ENCODE results near the gene AHI1. TPM values are rescaled to one million over a fixed set of nuclear protein-coding genes. Genes with fewer than 3 reads are reported as not detected.

The AHI1 gene
- total and polyA plus RNA-seq, 10 of the 15 experiments (the other 5 are each of a cell fraction or from before 2014, with no cell fraction given) = 3.2 to 9.5 (median 4.6) TPM

GRCh38 chr6:135334169-135334568 is 163.4 kb downstream of the AHI1 start:
- H3K27me3 ChIP-seq (replicated peaks in 1 of 2; ENCODE audit: control insufficient read depth in 2 of 2, insufficient read depth in 2 of 2, low read length in 1 of 2) = no peaks in the 10 kb centered on the region
- H3K36me3 ChIP-seq (ENCODE audit: control insufficient read depth in 2 of 2, insufficient read depth in 2 of 2, low read length in 1 of 2) = no peaks in the 10 kb centered on the region
- FAIRE-seq = no peak
- BruUV-seq (replicated peaks) = no TSS peak
- ChIA-PET POLR2A (interaction anchor here (1.1 kb wide), 1 partner anchor 12 kb away, joined by 3 read pairs; no protein-coding TSS in a partner anchor), RAD21 (ENCODE audit: unreplicated experiment) (interaction anchor here (0.7 to 1.0 kb wide), 3 partner anchors 12 to 88 kb away, joined by 3 to 4 read pairs (median 3); no protein-coding TSS in a partner anchor), CTCF (interaction anchor here (0.8 to 1.5 kb wide), 4 partner anchors 12 to 189 kb away, joined by 3 to 7 read pairs (median 4); no protein-coding TSS in a partner anchor), SMC1A (ENCODE audit: uncharacterized antibody, unreplicated experiment) (interaction anchor here (0.5 to 4.4 kb wide), 6 partner anchors 11 to 190 kb away, joined by 3 to 23 read pairs (median 5); no protein-coding TSS in a partner anchor)
- peaks cover 2% of the 10 kb centered on the region; the same call in 2 of the 3 replicates for H3K9me3 ChIP-seq (replicated peaks; ENCODE audit: control insufficient read depth, insufficient read depth, low read length)
- H3K27ac ChIP-seq (ENCODE audit: control insufficient read depth, insufficient read depth) = no peak overlapping the region
- peak; percentile 46 for TF ChIP-seq ATF7 (IDR thresholded peaks at IDR 0.05; ENCODE audit: low read depth)
- no peak for TF ChIP-seq MAX (IDR thresholded peaks at IDR 0.05; ENCODE audit: low read depth, low read length)
- no peaks in the 10 kb centered on the region for H3K79me2 ChIP-seq (ENCODE audit: control insufficient read depth, insufficient read depth, low read length)
- no peak overlapping the region for H3K4me2 ChIP-seq (ENCODE audit: control insufficient read depth, insufficient read depth)
- H3K4me1 ChIP-seq (ENCODE audit: control insufficient read depth, insufficient read depth, low read length) = peaks cover 15% of the 10 kb centered on the region
- DNase-seq (ENCODE audit: low read depth, low spot score) = no peak
- intact Hi-C loops (cut with micrococcal nuclease; ENCODE audit: unreplicated experiment) (no loop called here), in situ Hi-C loops (cut with MboI) (no loop called here)
- H2AFZ ChIP-seq (ENCODE audit: control insufficient read depth, low read depth, low read length) = no peak overlapping the region
- 77% methylated on average over 3 of the region's 3 CpGs for WGBS (ENCODE audit: insufficient coverage, insufficient replicate concordance, low lambda C conversion rate, missing lambda C conversion rate)
- H3K9ac ChIP-seq (ENCODE audit: control insufficient read depth, insufficient read depth, low read length) = no peak overlapping the region
- no peaks in the 10 kb centered on the region for H4K20me1 ChIP-seq (ENCODE audit: control insufficient read depth, insufficient read depth)
- H3K4me3 ChIP-seq = no peak overlapping the region
- ATAC-seq = no peak

GRCh38 chr6:135331002-135331401 is 166.5 kb downstream of the AHI1 start:
- Histone ChIP-seq H3K9ac (ENCODE audit: control insufficient read depth, insufficient read depth, low read length) (no peak overlapping the region), H3K4me3 (no peak overlapping the region), H3K4me1 (ENCODE audit: control insufficient read depth, insufficient read depth, low read length) (peaks cover 15% of the 10 kb centered on the region), H3K27ac (ENCODE audit: control insufficient read depth, insufficient read depth) (peak overlapping the region; percentile 67; the same call in 1 of the 2 replicates), H3K9me3 (replicated peaks; ENCODE audit: control insufficient read depth, insufficient read depth, low read length) (peaks cover 3% of the 10 kb centered on the region; the same call in 2 of the 3 replicates), H3K36me3 (ENCODE audit: control insufficient read depth in 2 of 2, insufficient read depth in 2 of 2, low read length in 1 of 2) (no peaks in the 10 kb centered on the region), H3K27me3 (replicated peaks in 1 of 2; ENCODE audit: control insufficient read depth in 2 of 2, insufficient read depth in 2 of 2, low read length in 1 of 2) (no peaks in the 10 kb centered on the region), H4K20me1 (ENCODE audit: control insufficient read depth, insufficient read depth) (no peaks in the 10 kb centered on the region), H2AFZ (ENCODE audit: control insufficient read depth, low read depth, low read length) (no peak overlapping the region), H3K79me2 (ENCODE audit: control insufficient read depth, insufficient read depth, low read length) (no peaks in the 10 kb centered on the region), H3K4me2 (ENCODE audit: control insufficient read depth, insufficient read depth) (peak overlapping the region; percentile 68)
- DNase-seq (ENCODE audit: low read depth, low spot score) (peak; percentile 34), ATAC-seq (peak; percentile 75), FAIRE-seq (peak; percentile 69)
- no TSS peak for BruUV-seq (replicated peaks)
- CTCF ChIA-PET = interaction anchor here (0.6 to 2.3 kb wide), 6 partner anchors 8 to 147 kb away, joined by 3 to 11 read pairs (median 5); no protein-coding TSS in a partner anchor
- SMC1A ChIA-PET (ENCODE audit: uncharacterized antibody, unreplicated experiment) = interaction anchor here (0.7 to 3.7 kb wide), 9 partner anchors 8 to 83 kb away, joined by 3 to 24 read pairs (median 4); no protein-coding TSS in a partner anchor
- in situ Hi-C loops (cut with MboI) = no loop called here
- POLR2A ChIA-PET = interaction anchor here (1.4 kb wide), 2 partner anchors 8 to 9 kb away, joined by 3 to 4 read pairs; no protein-coding TSS in a partner anchor
- WGBS (ENCODE audit: insufficient coverage, insufficient replicate concordance, low lambda C conversion rate, missing lambda C conversion rate) = 0% methylated on average over 2 of the region's 2 CpGs
- intact Hi-C loops (cut with micrococcal nuclease; ENCODE audit: unreplicated experiment) = loop anchor here (1.0 to 2.0 kb wide), 3 partner anchors 51 to 148 kb away; no protein-coding TSS in a partner anchor
- RAD21 ChIA-PET (ENCODE audit: unreplicated experiment) = interaction anchor here (0.7 to 2.3 kb wide), 5 partner anchors 8 to 147 kb away, joined by 3 to 24 read pairs (median 3); no protein-coding TSS in a partner anchor
- TF ChIP-seq YBX1 (IDR thresholded peaks at IDR 0.05) (no peak), PAX5 (IDR thresholded peaks at IDR 0.05; ENCODE audit: borderline replicate concordance, low read depth, low read length) (0 out of 2 replicates have a peak, but pooled peaks have one; percentile 40), SPI1 (IDR thresholded peaks at IDR 0.05; ENCODE audit: borderline replicate concordance, insufficient read depth, low read depth, low read length) (peak; percentile 52; the same call in 1 of the 2 replicates), SKIL (IDR thresholded peaks at IDR 0.05; ENCODE audit: low read depth, poor library complexity, severe bottlenecking) (peak; percentile 16), BACH1 (IDR thresholded peaks at IDR 0.05; ENCODE audit: borderline replicate concordance) (peak; percentile 41; the same call in 1 of the 2 replicates), BCL11A (IDR thresholded peaks at IDR 0.05; ENCODE audit: low read depth, low read length) (peak; percentile 96), RAD51 (IDR thresholded peaks at IDR 0.05) (peak; percentile 47; the same call in 1 of the 2 replicates), ZBED1 (IDR thresholded peaks at IDR 0.05; ENCODE audit: borderline replicate concordance) (no peak), KDM1A (IDR thresholded peaks at IDR 0.05; ENCODE audit: borderline replicate concordance) (no peak), IKZF1 (conservative IDR thresholded peaks at IDR 0.05) (no peak), IRF4 (IDR thresholded peaks at IDR 0.05; ENCODE audit: low read depth, low read length) (peak; percentile 82), CBFB (IDR thresholded peaks at IDR 0.05; ENCODE audit: low read depth) (no peak), EP300 (IDR thresholded peaks at IDR 0.05; ENCODE audit: borderline replicate concordance in 1 of 2, control insufficient read depth in 1 of 2, low read depth in 2 of 2, low read length in 2 of 2) (peak; percentile 37 to 61; a peak in 2 of 4 replicates)

All from GM12878 (cell line).